K562 (cell line): ENCODE results near the gene USB1. TPM values are rescaled to one million over a fixed set of nuclear protein-coding genes. Genes with fewer than 3 reads are reported as not detected.

Experiments used
- ATAC-seq: fragments of 200-7000 bp; cut with Tn5 transposase; 3 replicates; pipeline ENCODE4 v1.9.1; 2020; ENCODE audit warnings: moderate library complexity
- BruUV-seq: library from RNA; stranded (reverse); fragments of 400-500 nt; replicated peaks from 2 replicates; lab custom pipeline; 2021; lab: Mats Ljungman, UMichigan
- CTCF ChIA-PET: fragments of 300-600 bp; formaldehyde crosslinking; extraction: SDS; loops from one replicate; lab custom pipeline; 2021; ENCODE audit warnings: low intra/inter-chr PET ratio; lab: Yijun Ruan, JAX
- POLR2A ChIA-PET: fragments of 300-600, 350-650 bp; sonication (Branson Sonifier 250); formaldehyde crosslinking; extraction: SDS; loops from one replicate; lab custom pipeline; 2021; ENCODE audit warnings: antibody characterized with exemption, inconsistent platforms; lab: Yijun Ruan, JAX
- DNase-seq, 4 experiments: peaks; one replicate each; pipeline versions ENCODE4 v3.0.0 to v3.0.0-alpha.2; 2011 to 2018; ENCODE audit warnings: low spot score in 3 of 4, mixed read lengths in 3 of 4; ENCODE audit errors: extremely low read depth in 1 of 4
- FAIRE-seq: peaks from 2 replicates; lab custom pipeline; 2011; peaks lifted over from hg19 to GRCh38; lab: Jason Lieb, UNC
- H2AFZ ChIP-seq: 2 replicates; pipeline ENCODE4 v1.6.0; 2011; ENCODE audit warnings: low read depth, low read length, control low read depth, inconsistent platforms
- H3K27ac ChIP-seq: fragments of 200-600 bp; 3 replicates; pipeline ENCODE4 v1.8.0; 2011; ENCODE audit warnings: low read depth, mild to moderate bottlenecking, control low read depth, inconsistent platforms, low read length, moderate library complexity, mixed read lengths; ENCODE audit errors: extremely low read depth
- H3K27me3 ChIP-seq, 2 experiments: fragments of 300-600 bp in 1 of 2; 2 replicates in 1 of 2; 3 replicates in 1 of 2; pipeline versions ENCODE4 v1.6.0 to v1.8.0; 2011; ENCODE audit warnings: inconsistent platforms in 2 of 2, low read length in 2 of 2, mild to moderate bottlenecking in 1 of 2, mixed read lengths in 1 of 2, moderate library complexity in 1 of 2; ENCODE audit not compliant: control insufficient read depth in 2 of 2, insufficient read depth in 2 of 2
- H3K36me3 ChIP-seq: fragments of 300-600 bp; 3 replicates; pipeline ENCODE4 v1.8.0; 2011; ENCODE audit warnings: mild to moderate bottlenecking, low read length, inconsistent platforms; ENCODE audit not compliant: control insufficient read depth, insufficient read depth
- H3K4me1 ChIP-seq, 2 experiments: fragments of 200-600 bp in 1 of 2; replicated peaks in 1 of 2; 2 replicates in 1 of 2; 3 replicates in 1 of 2; pipeline versions ENCODE4 v1.5.1 to v1.8.0; 2011; ENCODE audit warnings: inconsistent platforms in 2 of 2, low read length in 2 of 2, mild to moderate bottlenecking in 1 of 2, mixed read lengths in 1 of 2, moderate library complexity in 1 of 2; ENCODE audit not compliant: control insufficient read depth in 2 of 2, insufficient read depth in 2 of 2
- H3K4me2 ChIP-seq: 2 replicates; pipeline ENCODE4 v1.6.1; 2011; ENCODE audit warnings: low read length, control low read depth, inconsistent platforms, mixed read lengths; ENCODE audit not compliant: insufficient read depth
- H3K4me3 ChIP-seq: fragments of 200-600 bp; sonication (generic), shearing (Covaris generic); 2 replicates; pipeline ENCODE4 v1.5.1; 2016; ENCODE audit warnings: control low read depth, inconsistent platforms
- H3K79me2 ChIP-seq: fragments of 200-600 bp; 3 replicates; pipeline ENCODE4 v1.8.0; 2011; ENCODE audit warnings: low read length, inconsistent platforms; ENCODE audit not compliant: control insufficient read depth, insufficient read depth
- H3K9ac ChIP-seq, 2 experiments: 2 replicates each; pipeline versions ENCODE4 v1.6.0 to v1.6.1; 2011; ENCODE audit warnings: low read depth in 2 of 2, low read length in 2 of 2, control low read depth in 1 of 2, inconsistent platforms in 1 of 2, mild to moderate bottlenecking in 1 of 2, mixed read lengths in 1 of 2; ENCODE audit not compliant: insufficient read depth in 1 of 2
- H3K9me1 ChIP-seq: one replicate; pipeline ENCODE4 v1.6.0; 2011; ENCODE audit warnings: inconsistent platforms, mild to moderate bottlenecking, low read length, moderate library complexity; ENCODE audit not compliant: control insufficient read depth, insufficient read depth
- H3K9me3 ChIP-seq: replicated peaks from 2 replicates; pipeline ENCODE4 v1.5.1; 2011; ENCODE audit warnings: low read depth, low read length, inconsistent platforms; ENCODE audit not compliant: control insufficient read depth, insufficient read depth
- H4K20me1 ChIP-seq: replicated peaks from 2 replicates; pipeline ENCODE4 v1.6.1; 2011; ENCODE audit warnings: low read length, inconsistent platforms, mixed read lengths; ENCODE audit not compliant: control insufficient read depth, insufficient read depth
- ETS2 ChIP-seq: IDR thresholded peaks from 2 replicates; pipeline ENCODE4 v1.6.1; 2016; ENCODE audit warnings: borderline replicate concordance, missing genetic modification characterization, mild to moderate bottlenecking, moderate library complexity, missing compliant biosample characterization; ENCODE audit not compliant: poor library complexity, severe bottlenecking
- FOXK2 ChIP-seq, 2 experiments: fragments of 450-650 bp; IDR thresholded peaks in 1 of 2; conservative IDR thresholded peaks in 1 of 2; 2 replicates each; pipeline ENCODE4 v1.6.1; 2016; ENCODE audit warnings: low read depth in 2 of 2, mild to moderate bottlenecking in 1 of 2
- MTA1 ChIP-seq: fragments of 450-650 bp; IDR thresholded peaks from 2 replicates; pipeline ENCODE4 v1.6.1; 2017; ENCODE audit warnings: borderline replicate concordance
- SPI1 ChIP-seq: IDR thresholded peaks from 2 replicates; pipeline ENCODE4 v1.6.1; 2011; ENCODE audit warnings: low read depth, low read length, control low read depth, borderline replicate concordance
- ZBTB17 ChIP-seq: fragments of 450-650 bp; formaldehyde crosslinking; IDR thresholded peaks from 2 replicates; pipeline ENCODE4 v1.4.0; 2020; ENCODE audit warnings: mild to moderate bottlenecking
- WGBS: fragments of 100-300 bp; shearing (Covaris generic); methylation state at CpG from one replicate; pipeline ENCODE4 v1.1.6; 2016; ENCODE audit warnings: low coverage, mixed read lengths; ENCODE audit not compliant: insufficient coverage; ENCODE audit errors: missing lambda C conversion rate; 5-methylcytosine and 5-hydroxymethylcytosine counted together
- in situ Hi-C: fragments of 300-500 bp; cut with MboI; formaldehyde crosslinking; loops from 4 replicates; pipeline ENCODE4 v1.15.0; 2018; ENCODE audit warnings: inconsistent platforms, mixed read lengths
- intact Hi-C: fragments of 100-400 bp; cut with micrococcal nuclease; formaldehyde crosslinking; loops from 2 replicates; pipeline ENCODE4 v1.14.2; 2022
- polyA plus RNA-seq, 8 experiments: library from polyadenylated mRNA; depleted of rRNA in 4 of 8; stranded (reverse) in 5 of 8; unstranded in 3 of 8; fragments of >200 nt; fragmentation: Nextera tagmentation in 2 of 8; fragmentation: Illumina TruSeq in 1 of 8; extraction: Ambion mirVana in 2 of 8; extraction: Trizol in 1 of 8; gene quantifications; 2 replicates each; pipeline versions ENCODE4 v1.2.1 to v1.2.3, GENCODE V29; 2011 to 2014; ENCODE audit warnings: inconsistent platforms in 1 of 8, missing spikeins in 1 of 8
- total RNA-seq, 7 experiments: library from RNA; depleted of rRNA in 6 of 7; stranded (reverse); fragments of >200 nt in 6 of 7; fragmentation: Illumina TruSeq in 2 of 7; extraction: Trizol in 2 of 7; gene quantifications; 2 replicates each; pipeline versions ENCODE4 v1.2.1 to v1.2.3, GENCODE V29; 2011 to 2021; ENCODE audit warnings: low replicate concordance in 1 of 7

Gene USB1
- total and polyA plus RNA-seq, 9 of the 15 experiments (the other 6 are each of a cell fraction or from before 2014, with no cell fraction given): 11.6 to 73.6 (median 19.4) TPM

- H3K27ac ChIP-seq: no peak overlapping the region
- no peaks in the 10 kb centered on the region for H3K9me1 ChIP-seq
- H3K9ac ChIP-seq: peak overlapping the region in 1 of 2 experiments; percentile 31; a peak in 1 of 4 replicates
- DNase-seq: no peak
- H3K79me2 ChIP-seq: no peaks in the 10 kb centered on the region
- H3K4me3 ChIP-seq: no peak overlapping the region
- H3K4me2 ChIP-seq: no peak overlapping the region
- in situ Hi-C loops: no loop called here
- no peak overlapping the region for H2AFZ ChIP-seq
- 34% methylated on average over 4 of the region's 6 CpGs for WGBS
- no peaks in the 10 kb centered on the region for H3K9me3 ChIP-seq
- no peak for FAIRE-seq
- H4K20me1 ChIP-seq: no peaks in the 10 kb centered on the region
- H3K4me1 ChIP-seq: peaks cover 0 to 23% of the 10 kb centered on the region in 2 experiments; a peak in 3 of 5 replicates
- H3K27me3 ChIP-seq: no peaks in the 10 kb centered on the region; a peak in 1 of 5 replicates
- ChIA-PET POLR2A (interaction anchor here (0.9 kb wide), 1 partner anchor 52 kb away, joined by 5 read pairs; no protein-coding TSS in a partner anchor), CTCF (no interaction called here)
- no peaks in the 10 kb centered on the region for H3K36me3 ChIP-seq
- no peak for ATAC-seq
- TF ChIP-seq MTA1: no peak
- BruUV-seq: no TSS peak
- intact Hi-C loops: no loop called here
Observed at GRCh38 chr16:57958544-57958943, 42.7 kb upstream of the USB1 start.

- ChIA-PET CTCF (no interaction called here), POLR2A (interaction anchor here (0.7 kb wide), 1 partner anchor 10 kb away, joined by 3 read pairs; no protein-coding TSS in a partner anchor)
- no peak for FAIRE-seq
- no peak for DNase-seq
- no peak overlapping the region for H3K4me3 ChIP-seq
- 16% methylated on average over 8 of the region's 8 CpGs for WGBS
- no peaks in the 10 kb centered on the region for H4K20me1 ChIP-seq
- no peak overlapping the region for H3K27ac ChIP-seq
- no peak for TF ChIP-seq FOXK2 (conservative IDR thresholded peaks at IDR 0.05 in 1 of 2, IDR thresholded peaks at IDR 0.05 in 1 of 2; ENCODE audit: low read depth in 2 of 2)
- TF ChIP-seq SPI1: 0 out of 2 replicates have a peak, but pooled peaks have one; percentile 13
- TF ChIP-seq ZBTB17 (CRISPR knock-in tag): no peak
- TF ChIP-seq ETS2 (tag): no peak
- no peaks in the 10 kb centered on the region; a peak in 1 of 5 replicates for H3K27me3 ChIP-seq
- H3K4me2 ChIP-seq: no peak overlapping the region
- H3K79me2 ChIP-seq: no peaks in the 10 kb centered on the region
- H3K9me3 ChIP-seq: no peaks in the 10 kb centered on the region
- in situ Hi-C loops (no loop called here), intact Hi-C loops (no loop called here)
- H3K36me3 ChIP-seq: no peaks in the 10 kb centered on the region
- no peak for ATAC-seq
- no peak overlapping the region for H2AFZ ChIP-seq
- peaks cover 0 to 23% of the 10 kb centered on the region in 2 experiments; a peak in 3 of 5 replicates for H3K4me1 ChIP-seq
- no peak overlapping the region for H3K9ac ChIP-seq
- BruUV-seq: no TSS peak
- no peaks in the 10 kb centered on the region for H3K9me1 ChIP-seq
Observed at GRCh38 chr16:57959121-57959520, 42.1 kb upstream of the USB1 start.
